Testis (tissue), 2 donors: Measurements from ENCODE around the gene ALG12.

Experiments
- POLR2A ChIP-seq: fragments of 450-650 bp; IDR thresholded peaks from one replicate; pipeline ENCODE4 v1.6.1; 2017; ENCODE audit warnings: antibody characterized with exemption, mild to moderate bottlenecking, moderate library complexity
- TF ChIP-seq, protein P1 (sequence below), 3 experiments: fragments of 450-650 bp in 2 of 3; fragments of 200-600 bp in 1 of 3; sonication (generic) in 1 of 3; IDR thresholded peaks; one replicate each; pipeline ENCODE4 v1.5.1; 2016 to 2019; ENCODE audit warnings: antibody characterized with exemption in 3 of 3, mild to moderate bottlenecking in 2 of 3, moderate library complexity in 1 of 3

DNA sequence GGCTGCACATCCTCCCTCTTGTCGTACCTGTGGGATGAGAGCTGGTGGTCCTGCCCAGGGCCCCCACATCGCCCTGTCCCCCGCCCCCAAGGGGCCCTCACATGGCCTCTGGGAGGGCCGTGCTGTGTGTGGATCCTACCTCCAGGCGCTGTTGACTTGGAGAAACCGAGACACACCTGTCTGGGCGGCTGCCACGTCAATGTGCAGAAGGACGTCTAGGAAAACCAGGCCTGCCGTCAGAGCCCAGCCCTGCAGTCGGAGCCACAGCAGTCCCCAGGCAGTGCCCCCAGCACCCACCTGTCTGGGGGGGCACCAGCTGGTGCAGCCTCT, 14.2 kb downstream of the ALG12 start:
- TF ChIP-seq, protein P1, sequence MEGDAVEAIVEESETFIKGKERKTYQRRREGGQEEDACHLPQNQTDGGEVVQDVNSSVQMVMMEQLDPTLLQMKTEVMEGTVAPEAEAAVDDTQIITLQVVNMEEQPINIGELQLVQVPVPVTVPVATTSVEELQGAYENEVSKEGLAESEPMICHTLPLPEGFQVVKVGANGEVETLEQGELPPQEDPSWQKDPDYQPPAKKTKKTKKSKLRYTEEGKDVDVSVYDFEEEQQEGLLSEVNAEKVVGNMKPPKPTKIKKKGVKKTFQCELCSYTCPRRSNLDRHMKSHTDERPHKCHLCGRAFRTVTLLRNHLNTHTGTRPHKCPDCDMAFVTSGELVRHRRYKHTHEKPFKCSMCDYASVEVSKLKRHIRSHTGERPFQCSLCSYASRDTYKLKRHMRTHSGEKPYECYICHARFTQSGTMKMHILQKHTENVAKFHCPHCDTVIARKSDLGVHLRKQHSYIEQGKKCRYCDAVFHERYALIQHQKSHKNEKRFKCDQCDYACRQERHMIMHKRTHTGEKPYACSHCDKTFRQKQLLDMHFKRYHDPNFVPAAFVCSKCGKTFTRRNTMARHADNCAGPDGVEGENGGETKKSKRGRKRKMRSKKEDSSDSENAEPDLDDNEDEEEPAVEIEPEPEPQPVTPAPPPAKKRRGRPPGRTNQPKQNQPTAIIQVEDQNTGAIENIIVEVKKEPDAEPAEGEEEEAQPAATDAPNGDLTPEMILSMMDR (IDR thresholded peaks at IDR 0.05): no peak
- no peak for TF ChIP-seq POLR2A
